NCI-H128 (cell line): ENCODE results near the gene MAGEB5.
"Not testable (repeated sequence)": the region's sequence is repeated elsewhere in the genome, so short reads cannot be mapped to it uniquely, and the experiment has no call there.

Experiments used
- DNase-seq: peaks from one replicate; lab custom pipeline; 2025; ENCODE audit not compliant: unreplicated experiment; lab: John Stamatoyannopoulos, UW

Gene MAGEB5, protein sequence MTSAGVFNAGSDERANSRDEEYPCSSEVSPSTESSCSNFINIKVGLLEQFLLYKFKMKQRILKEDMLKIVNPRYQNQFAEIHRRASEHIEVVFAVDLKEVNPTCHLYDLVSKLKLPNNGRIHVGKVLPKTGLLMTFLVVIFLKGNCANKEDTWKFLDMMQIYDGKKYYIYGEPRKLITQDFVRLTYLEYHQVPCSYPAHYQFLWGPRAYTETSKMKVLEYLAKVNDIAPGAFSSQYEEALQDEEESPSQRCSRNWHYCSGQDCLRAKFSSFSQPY

DNA sequence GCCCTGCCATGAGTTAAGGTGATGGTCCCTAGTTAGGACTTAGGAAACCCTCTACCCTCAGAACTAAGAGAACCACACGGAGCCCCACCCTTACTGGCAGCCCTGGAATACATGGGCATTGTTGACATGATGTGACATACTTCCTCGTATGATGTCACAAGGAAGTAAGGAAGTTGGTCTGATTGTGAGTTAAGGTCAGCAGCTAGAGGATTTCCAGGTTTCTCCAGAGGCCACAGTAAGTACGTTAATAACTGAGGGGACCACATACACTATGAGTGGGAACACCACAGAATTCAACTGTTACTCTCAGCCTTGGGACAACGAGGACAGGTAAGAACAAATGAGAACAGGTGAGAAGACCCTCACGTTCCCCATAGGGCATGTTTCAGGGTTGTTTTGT, at the start of gene MAGEB5:
MAGEB5 (plus strand) TSS at position 301 of the 400 bp plus-strand sequence. CDS start 1,133 bp downstream, outside the sequence.
- DNase-seq, result no peak

DNA sequence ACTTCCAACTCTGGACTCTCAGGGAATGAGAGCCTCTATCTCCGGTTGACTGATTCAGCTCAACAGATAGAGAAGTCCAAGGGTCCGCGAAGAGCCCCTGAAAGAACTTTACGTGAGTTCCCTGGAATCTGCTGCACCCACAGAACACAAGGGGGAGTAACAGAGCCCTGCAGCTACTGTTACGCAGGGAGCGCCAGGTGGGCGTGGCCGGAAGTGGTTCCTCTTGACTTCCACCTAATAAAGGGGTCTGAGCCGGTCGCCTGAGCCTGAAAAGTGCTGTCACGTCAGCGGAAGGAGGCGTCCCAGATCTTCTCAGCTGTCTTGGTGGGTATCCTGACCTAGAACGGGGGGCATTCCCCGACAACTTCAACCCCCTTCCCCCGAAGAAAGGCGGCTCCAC, 23.8 kb upstream of the MAGEB5 start, which contains the start of gene MAGEB6:
MAGEB6 (plus strand) TSS at position 237 of the 400 bp plus-strand sequence. CDS start 1,407 bp downstream, outside the sequence.
- DNase-seq, result no peak

DNA sequence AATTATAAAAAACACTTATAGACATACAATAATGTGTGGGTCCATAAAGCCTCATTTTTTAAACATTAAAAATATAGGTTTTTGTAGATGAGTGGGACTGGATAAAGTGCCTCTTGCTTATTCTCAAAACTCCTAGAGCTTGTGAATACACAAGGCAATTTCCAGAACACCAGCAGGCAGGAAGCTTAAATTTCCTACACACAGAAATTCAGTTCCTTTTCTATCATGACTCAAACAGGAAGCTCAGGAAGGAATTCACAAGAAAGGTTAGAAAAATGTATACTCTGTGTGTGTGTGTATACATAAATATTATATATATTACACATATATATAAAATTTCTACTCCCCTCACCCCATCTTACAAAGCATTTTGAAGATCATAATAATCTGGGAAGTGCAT, 12.4 kb upstream of the MAGEB5 start:
- no peak for DNase-seq

DNA sequence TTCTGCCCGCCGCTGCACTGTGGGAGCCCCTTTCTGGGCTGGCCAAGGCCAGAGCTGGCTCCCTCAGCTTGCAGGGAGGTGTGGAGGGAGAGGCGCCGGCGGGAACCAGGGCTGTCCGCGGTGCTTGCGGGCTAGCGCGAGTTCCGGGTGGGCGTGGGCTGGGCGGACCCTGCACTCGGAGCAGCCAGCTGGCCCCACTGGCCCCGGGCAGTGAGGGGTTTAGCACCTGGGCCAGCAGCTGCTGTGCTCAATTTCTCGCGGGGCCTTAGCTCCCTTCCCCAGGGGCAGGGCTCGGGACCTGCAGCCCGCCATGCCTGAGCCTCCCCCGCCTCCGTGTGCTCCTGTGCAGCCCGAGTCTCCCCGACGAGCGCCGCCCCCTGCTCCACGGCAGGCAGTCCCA, 11.3 kb upstream of the MAGEB5 start:
- DNase-seq, result not testable (repeated sequence)

DNA sequence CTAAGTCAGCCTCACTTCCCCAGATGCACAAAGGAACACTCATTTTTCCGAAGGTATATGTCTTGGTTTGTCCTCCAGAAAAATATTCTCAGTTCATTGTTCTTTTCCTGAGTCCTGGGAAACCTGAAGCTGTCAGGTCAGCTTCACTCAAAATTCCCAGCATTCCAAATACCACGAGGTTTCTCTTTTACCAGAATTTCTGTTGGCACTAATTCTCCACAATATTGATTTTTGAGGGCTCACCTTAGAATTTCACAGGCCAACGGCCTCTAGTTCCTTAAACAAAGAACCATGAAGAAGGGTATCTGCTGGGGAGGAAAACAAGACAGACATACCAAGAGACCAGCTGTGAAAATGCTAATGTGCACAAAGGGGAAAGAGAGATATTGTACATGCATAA, 8.0 kb upstream of the MAGEB5 start:
- DNase-seq, result no peak

DNA sequence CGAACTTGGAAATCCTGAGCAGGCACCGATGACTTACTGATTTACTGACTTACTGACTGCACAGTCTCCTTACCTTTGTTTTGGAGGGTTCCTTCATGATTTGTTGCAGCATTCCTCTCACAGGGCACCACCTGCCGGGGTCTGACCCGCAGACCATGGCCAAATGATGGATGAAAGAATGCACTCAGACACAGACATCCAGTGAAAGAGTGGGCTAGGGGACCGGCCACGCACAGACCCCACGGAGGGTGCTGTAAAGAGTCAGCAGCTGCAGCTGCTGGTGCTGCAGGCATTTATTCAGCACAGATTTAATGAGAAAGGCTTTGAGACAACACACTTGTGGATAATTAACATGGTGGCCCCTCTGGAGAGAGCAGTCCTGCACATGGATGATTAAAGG, 3.4 kb downstream of the MAGEB5 start:
- no peak for DNase-seq

DNA sequence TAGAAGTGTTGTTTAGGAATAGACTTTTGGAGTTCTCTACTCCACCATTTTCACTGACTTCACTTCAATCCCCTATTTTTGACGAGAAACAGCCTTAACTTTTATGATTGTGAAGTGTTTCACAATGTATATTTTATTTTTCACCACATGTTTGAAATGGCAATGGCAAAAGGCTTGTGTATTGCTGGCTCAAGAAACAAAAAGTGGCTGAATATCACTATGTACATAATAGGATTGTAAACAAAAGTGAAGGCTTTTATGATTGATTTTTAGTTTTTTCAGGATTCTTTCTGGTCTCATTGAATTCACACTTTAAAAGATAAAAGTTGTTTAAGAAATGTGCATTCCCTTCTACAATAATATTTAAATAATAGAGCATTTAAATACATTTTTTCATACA, 18.2 kb downstream of the MAGEB5 start:
- DNase-seq, result no peak

DNA sequence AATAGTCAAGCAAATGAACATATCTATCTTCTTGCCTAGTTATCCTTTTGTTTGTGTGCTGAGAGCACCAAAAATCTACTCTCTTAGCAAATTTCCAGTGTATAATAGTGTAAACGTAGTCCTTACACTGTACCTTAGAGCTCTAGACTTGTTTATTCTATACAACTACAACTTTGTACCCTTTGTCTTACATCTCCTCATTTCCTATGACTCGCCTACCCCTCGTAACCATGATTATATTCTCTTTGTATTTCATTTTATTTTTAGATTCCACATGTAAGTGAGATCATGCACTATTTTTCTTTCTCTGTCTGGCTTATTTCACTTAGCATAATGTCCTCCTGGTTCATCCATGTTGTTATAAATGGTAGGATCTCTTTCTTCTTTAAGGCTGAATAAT, 37.6 kb downstream of the MAGEB5 start:
- no peak for DNase-seq

DNA sequence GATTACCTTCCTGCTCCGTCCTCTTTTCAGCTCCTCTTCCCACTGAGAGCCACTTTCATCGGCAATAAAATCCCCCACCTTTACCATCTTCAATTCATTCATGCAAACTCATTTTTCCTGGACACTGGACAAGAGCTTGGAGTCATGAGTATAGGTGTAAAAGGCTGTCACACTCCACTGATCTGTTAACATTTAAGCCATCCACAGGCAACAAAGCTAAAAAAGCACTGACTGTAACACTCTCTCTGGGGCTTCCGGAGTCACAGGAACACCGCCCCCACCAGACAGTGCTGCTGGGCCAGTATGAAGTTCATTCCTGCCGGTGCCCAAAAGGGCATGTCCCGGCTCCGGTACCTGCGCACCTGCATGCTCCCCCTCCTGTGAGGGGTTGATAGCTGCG, 38.5 kb downstream of the MAGEB5 start:
- DNase-seq, result no peak

DNA sequence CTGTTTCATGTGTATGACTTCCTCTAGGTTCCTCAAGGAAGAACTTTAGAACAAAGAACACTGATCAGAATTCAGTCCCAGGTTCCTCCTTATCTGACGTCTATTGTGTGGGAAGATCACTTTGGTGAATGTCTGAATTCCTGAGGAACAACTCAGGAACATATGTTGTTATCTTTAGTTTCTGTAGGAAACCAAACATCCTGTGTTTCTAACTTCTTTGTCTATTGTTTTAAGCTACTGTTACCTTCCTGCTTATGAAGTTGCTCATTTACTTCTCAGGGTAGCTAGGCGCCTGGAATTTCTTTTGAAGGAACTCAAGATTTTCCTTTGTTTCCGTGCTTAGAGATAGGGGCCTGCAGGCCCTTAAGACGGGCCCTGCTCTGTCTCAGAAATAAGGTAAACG, 46.2 kb downstream of the MAGEB5 start:
- no peak for DNase-seq
